Measurements from ENCODE around the gene FOSL2.

- TF ChIP-seq ZXDB (tag by site-specific recombination; IDR thresholded peaks at IDR 0.05), result no peak
- TF ChIP-seq ZNF561 (tag by site-specific recombination; IDR thresholded peaks at IDR 0.05; ENCODE audit: borderline replicate concordance), result no peak
- TF ChIP-seq, protein P1, sequence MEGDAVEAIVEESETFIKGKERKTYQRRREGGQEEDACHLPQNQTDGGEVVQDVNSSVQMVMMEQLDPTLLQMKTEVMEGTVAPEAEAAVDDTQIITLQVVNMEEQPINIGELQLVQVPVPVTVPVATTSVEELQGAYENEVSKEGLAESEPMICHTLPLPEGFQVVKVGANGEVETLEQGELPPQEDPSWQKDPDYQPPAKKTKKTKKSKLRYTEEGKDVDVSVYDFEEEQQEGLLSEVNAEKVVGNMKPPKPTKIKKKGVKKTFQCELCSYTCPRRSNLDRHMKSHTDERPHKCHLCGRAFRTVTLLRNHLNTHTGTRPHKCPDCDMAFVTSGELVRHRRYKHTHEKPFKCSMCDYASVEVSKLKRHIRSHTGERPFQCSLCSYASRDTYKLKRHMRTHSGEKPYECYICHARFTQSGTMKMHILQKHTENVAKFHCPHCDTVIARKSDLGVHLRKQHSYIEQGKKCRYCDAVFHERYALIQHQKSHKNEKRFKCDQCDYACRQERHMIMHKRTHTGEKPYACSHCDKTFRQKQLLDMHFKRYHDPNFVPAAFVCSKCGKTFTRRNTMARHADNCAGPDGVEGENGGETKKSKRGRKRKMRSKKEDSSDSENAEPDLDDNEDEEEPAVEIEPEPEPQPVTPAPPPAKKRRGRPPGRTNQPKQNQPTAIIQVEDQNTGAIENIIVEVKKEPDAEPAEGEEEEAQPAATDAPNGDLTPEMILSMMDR (tag by site-specific recombination; IDR thresholded peaks at IDR 0.05), result no peak
These were observed 18.3 kb upstream of the FOSL2 start for GRCh38 chr2:28374331-28374730.

Measured in HEK293 (cell line).